ENCODE measurements around the gene ZBTB32. TPM values are rescaled to one million over a fixed set of nuclear protein-coding genes. Genes with fewer than 3 reads are reported as not detected.
A peak's percentile ranks its signal among the peaks of the same experiment; 100 is the strongest.

ZBTB32 gene
- total RNA-seq, 4 donors from 2014 or later, result not detected

GRCh38 chr19:35713506-35713850, 9.1 kb downstream of the ZBTB32 start:
- Histone ChIP-seq H3K27me3 (no peaks in the 10 kb centered on the region), H3K4me3 (no peak overlapping the region), H3K9me3 (no peaks in the 10 kb centered on the region), H3K27ac (no peak overlapping the region), H3K4me1 (peaks cover 8 to 12% of the 10 kb centered on the region in 2 donors), H3K36me3 (no peaks in the 10 kb centered on the region)
- intact Hi-C loops (cut with DNase I; ENCODE audit: low total_unique reads) (loop anchor here (5.0 kb wide), 1 partner anchor 64 kb away; the partner anchor contains the start of gene ARHGAP33), in situ Hi-C loops (cut with MboI; ENCODE audit: low sequenced_read_pairs in 4 of 4) (loop anchor here in 3 of 4 donors (10.0 to 25.0 kb wide), 3 partner anchors 169 to 221 kb away; partner anchors contain the start of genes TMEM147 (in 2 of the 3), GAPDHS (in 1 of the 3), LRFN3 (in 1 of the 3) and SBSN (in 1 of the 3))
- no peak for DNase-seq
- TF ChIP-seq POLR2A (IDR thresholded peaks at IDR 0.05) (no peak), CTCF (IDR thresholded peaks at IDR 0.05 in 4 of 5, conservative IDR thresholded peaks at IDR 0.05 in 1 of 5) (no peak)
- no peak for ATAC-seq

GRCh38 chr19:35713904-35714495, 9.6 kb downstream of the ZBTB32 start:
- H3K4me1 ChIP-seq, result peaks cover 13 to 17% of the 10 kb centered on the region in 2 donors
- no peak for TF ChIP-seq CTCF (IDR thresholded peaks at IDR 0.05 in 4 of 5, conservative IDR thresholded peaks at IDR 0.05 in 1 of 5)
- TF ChIP-seq POLR2A (IDR thresholded peaks at IDR 0.05), result no peak
- in situ Hi-C loops (cut with MboI; ENCODE audit: low sequenced_read_pairs in 4 of 4) (loop anchor here in 3 of 4 donors (10.0 to 25.0 kb wide), 3 partner anchors 169 to 221 kb away; partner anchors contain the start of genes TMEM147 (in 2 of the 3), GAPDHS (in 1 of the 3), LRFN3 (in 1 of the 3) and SBSN (in 1 of the 3)), intact Hi-C loops (cut with DNase I; ENCODE audit: low total_unique reads) (loop anchor here (5.0 kb wide), 1 partner anchor 63 kb away; the partner anchor contains the start of gene ARHGAP33)
- no peak for DNase-seq
- no peak overlapping the region for H3K4me3 ChIP-seq
- H3K27ac ChIP-seq, result no peak overlapping the region
- no peaks in the 10 kb centered on the region for H3K27me3 ChIP-seq
- ATAC-seq, result no peak
- no peaks in the 10 kb centered on the region for H3K9me3 ChIP-seq
- no peaks in the 10 kb centered on the region for H3K36me3 ChIP-seq

- in situ Hi-C loops (cut with MboI; ENCODE audit: low sequenced_read_pairs in 4 of 4), result loop anchor here in 3 of 4 donors (10.0 to 25.0 kb wide), 3 partner anchors 170 to 220 kb away; partner anchors contain the start of genes TMEM147 (in 2 of the 3), GAPDHS (in 1 of the 3), LRFN3 (in 1 of the 3) and SBSN (in 1 of the 3)
- no peak for ATAC-seq
- intact Hi-C loops (cut with DNase I; ENCODE audit: low total_unique reads), result loop anchor here (5.0 kb wide), 1 partner anchor 63 kb away; the partner anchor contains the start of gene ARHGAP33
- TF ChIP-seq POLR2A (IDR thresholded peaks at IDR 0.05), result no peak
- Histone ChIP-seq H3K4me3 (no peak overlapping the region), H3K9me3 (no peaks in the 10 kb centered on the region), H3K36me3 (peaks cover 0 to under 1% of the 10 kb centered on the region in 2 donors), H3K27ac (peak overlapping the region in 1 of 4 donors; percentile 89), H3K27me3 (no peaks in the 10 kb centered on the region), H3K4me1 (peaks cover 20 to 25% of the 10 kb centered on the region in 2 donors)
- no peak for DNase-seq
Measured at GRCh38 chr19:35714601-35715354, 10.4 kb downstream of the ZBTB32 start.

- in situ Hi-C loops (cut with MboI; ENCODE audit: low sequenced_read_pairs in 4 of 4) (loop anchor here in 3 of 4 donors (10.0 to 25.0 kb wide), 3 partner anchors 171 to 219 kb away; partner anchors contain the start of genes TMEM147 (in 2 of the 3), GAPDHS (in 1 of the 3), LRFN3 (in 1 of the 3) and SBSN (in 1 of the 3)), intact Hi-C loops (cut with DNase I; ENCODE audit: low total_unique reads) (no loop called here)
- Histone ChIP-seq H3K4me3 (peak overlapping the region in 3 of 4 donors; percentile 94 to 99 (median 97)), H3K4me1 (peaks cover 21 to 25% of the 10 kb centered on the region in 2 donors), H3K27ac (peak overlapping the region in 3 of 4 donors; percentile 84 to 94 (median 89)), H3K27me3 (no peaks in the 10 kb centered on the region), H3K36me3 (peaks cover 0 to 6% of the 10 kb centered on the region in 2 donors), H3K9me3 (no peaks in the 10 kb centered on the region)
- TF ChIP-seq CTCF (IDR thresholded peaks at IDR 0.05 in 4 of 5, conservative IDR thresholded peaks at IDR 0.05 in 1 of 5), result no peak
- TF ChIP-seq POLR2A (IDR thresholded peaks at IDR 0.05), result no peak
- ATAC-seq, result no peak
- no peak for DNase-seq
Measured at GRCh38 chr19:35715355-35715809, 11.0 kb downstream of the ZBTB32 start.
